Measurements from ENCODE around the gene DYNLL1. TPM values are rescaled to one million over a fixed set of nuclear protein-coding genes. Genes with fewer than 3 reads are reported as not detected.
"Not testable (repeated sequence)": the region's sequence is repeated elsewhere in the genome, so short reads cannot be mapped to it uniquely, and the experiment has no call there.

DYNLL1 gene
- polyA plus RNA-seq (2013, experiment 1 of 2), result 419 TPM
- polyA plus RNA-seq (2013, experiment 2 of 2), result 417 TPM

DNA sequence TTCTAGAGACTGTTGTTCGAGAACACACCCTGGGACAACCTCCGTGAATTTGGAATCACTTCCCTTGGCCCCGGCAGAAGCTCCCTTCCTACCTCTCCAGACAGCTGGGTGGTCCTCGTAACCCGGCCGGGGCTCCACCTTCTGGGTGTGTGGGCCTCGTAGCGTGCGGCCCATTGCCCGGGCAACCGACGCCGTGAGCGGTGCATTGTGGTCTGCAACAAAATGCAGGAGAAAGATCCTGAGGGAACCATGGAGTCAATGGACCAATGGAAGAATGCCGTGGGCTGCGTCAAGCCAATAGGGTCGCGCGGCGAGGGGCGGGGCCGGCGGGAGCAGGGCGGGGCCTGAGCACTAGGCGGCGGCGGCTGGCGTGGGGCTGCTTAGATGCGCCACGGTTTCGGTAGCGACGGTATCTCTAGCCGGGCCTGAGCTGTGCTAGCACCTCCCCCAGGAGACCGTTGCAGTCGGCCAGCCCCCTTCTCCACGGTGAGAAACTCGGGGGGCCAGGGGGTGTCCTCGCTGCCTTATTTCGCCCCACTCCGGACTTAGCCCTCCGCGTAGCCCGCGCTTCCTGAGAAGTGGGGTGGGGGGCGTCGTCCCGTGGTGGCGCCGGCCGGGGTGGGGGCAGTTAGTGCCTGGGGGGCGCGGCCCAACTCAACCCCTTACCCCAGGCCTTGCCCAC lies at the start of gene DYNLL1:
Gene DYNLL1, plus strand, starts transcription at position 383 of the 682 bp plus-strand sequence. CDS start 309 bp downstream, outside the sequence.
- H2BK15ac ChIP-seq (ENCODE audit: low read depth, poor library complexity, severe bottlenecking), result no peak within 1 kb of the TSS
- DNase-seq, result peak; percentile 97
- no peak within 1 kb of the TSS for H2BK5ac ChIP-seq (ENCODE audit: low read depth, low read length, poor library complexity, severe bottlenecking)
- WGBS, result 3% methylated on average over 36 of the region's 53 CpGs
- no peak within 1 kb of the TSS for H4K91ac ChIP-seq (ENCODE audit: low read length)
- H3K27me3 ChIP-seq (ENCODE audit: control insufficient read depth in 1 of 2, insufficient read depth in 1 of 2, low read length in 2 of 2), result no peaks in the 10 kb centered on the region
- H3K36me3 ChIP-seq (ENCODE audit: control insufficient read depth in 1 of 2, insufficient read depth in 2 of 2, low read depth in 1 of 2, low read length in 2 of 2), result peaks cover 8 to 39% of the 10 kb centered on the region in 2 experiments
- H3K14ac ChIP-seq (ENCODE audit: low read length in 2 of 2), result peak within 1 kb of the TSS in 1 of 2 experiments; percentile 96
- H4K8ac ChIP-seq (ENCODE audit: low read length), result no peak within 1 kb of the TSS
- H3K4me2 ChIP-seq (ENCODE audit: low read length, poor library complexity, severe bottlenecking), result peak within 1 kb of the TSS; percentile 78
- H2AK5ac ChIP-seq (ENCODE audit: low read length, severe bottlenecking), result no peak within 1 kb of the TSS
- peak within 1 kb of the TSS in 1 of 2 experiments; percentile 94 for H3K23ac ChIP-seq (ENCODE audit: low read length in 2 of 2)
- H2BK120ac ChIP-seq (ENCODE audit: low read depth, low read length), result peak within 1 kb of the TSS; percentile 13
- H3K4me3 ChIP-seq (ENCODE audit: insufficient read depth in 1 of 2, low read depth in 1 of 2, low read length in 2 of 2), result peak within 1 kb of the TSS; percentile 91 to 96
- H3K18ac ChIP-seq (ENCODE audit: low read depth in 1 of 2, low read length in 2 of 2), result peak within 1 kb of the TSS in 1 of 2 experiments; percentile 93
- H2BK12ac ChIP-seq (ENCODE audit: low read length in 2 of 2), result no peak within 1 kb of the TSS
- H3K27ac ChIP-seq (ENCODE audit: low read length, poor library complexity, severe bottlenecking), result peak within 1 kb of the TSS; percentile 54
- H3K9ac ChIP-seq (ENCODE audit: low read length), result peak within 1 kb of the TSS; percentile 97
- peaks cover 19% of the 10 kb centered on the region for H3K79me1 ChIP-seq (replicated peaks; ENCODE audit: low read length, poor library complexity, severe bottlenecking)
- H2AFZ ChIP-seq (ENCODE audit: low read depth, low read length), result peak within 1 kb of the TSS; percentile 49
- no peaks in the 10 kb centered on the region for H3K4me1 ChIP-seq (ENCODE audit: control insufficient read depth, insufficient read depth, low read depth, low read length)
- peak within 1 kb of the TSS in 1 of 2 experiments; percentile 82 for H3K4ac ChIP-seq (ENCODE audit: low read depth in 1 of 2, low read length in 2 of 2)
- no peaks in the 10 kb centered on the region for H3K9me3 ChIP-seq (ENCODE audit: control insufficient read depth, low read length)

DNA sequence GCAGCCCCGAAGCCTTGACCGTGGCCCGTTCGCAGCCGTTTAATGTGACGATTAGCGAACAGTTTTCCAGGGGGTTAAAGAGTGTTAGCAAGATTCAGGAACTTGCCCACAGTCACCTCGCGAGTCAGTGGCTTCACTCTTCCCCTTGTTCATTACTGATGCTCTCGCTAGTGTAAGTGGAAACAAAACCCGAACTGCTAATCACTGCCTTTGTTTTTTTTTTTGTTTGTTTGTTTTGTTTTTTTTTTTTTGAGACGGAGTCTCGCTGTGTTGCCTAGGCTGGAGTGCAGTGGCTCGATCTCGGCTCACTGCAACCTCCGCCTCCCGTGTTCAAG lies 49.1 kb upstream of the DYNLL1 start:
- H2BK12ac ChIP-seq (ENCODE audit: low read length in 2 of 2); H3K9me3 ChIP-seq (ENCODE audit: control insufficient read depth, low read length); H3K23ac ChIP-seq (ENCODE audit: low read length in 2 of 2); H2BK120ac ChIP-seq (ENCODE audit: low read depth, low read length); H4K91ac ChIP-seq (ENCODE audit: low read length); H3K27me3 ChIP-seq (ENCODE audit: control insufficient read depth in 1 of 2, insufficient read depth in 1 of 2, low read length in 2 of 2); DNase-seq; H3K79me1 ChIP-seq (replicated peaks; ENCODE audit: low read length, poor library complexity, severe bottlenecking); H2BK5ac ChIP-seq (ENCODE audit: low read depth, low read length, poor library complexity, severe bottlenecking); H2BK15ac ChIP-seq (ENCODE audit: low read depth, poor library complexity, severe bottlenecking); H2AK5ac ChIP-seq (ENCODE audit: low read length, severe bottlenecking): not testable (repeated sequence)
- 12% methylated on average over 17 of the region's 17 CpGs for WGBS
- Histone ChIP-seq H3K9ac (ENCODE audit: low read length) (peak overlapping the region; percentile 99), H4K8ac (ENCODE audit: low read length) (peak overlapping the region; percentile 74), H3K4me1 (ENCODE audit: control insufficient read depth, insufficient read depth, low read depth, low read length) (peaks cover 10% of the 10 kb centered on the region), H3K27ac (ENCODE audit: low read length, poor library complexity, severe bottlenecking) (peak overlapping the region; percentile 66), H3K14ac (ENCODE audit: low read length in 2 of 2) (peak overlapping the region in 1 of 2 experiments; percentile 53), H2AFZ (ENCODE audit: low read depth, low read length) (peak overlapping the region; percentile 85), H3K4me3 (ENCODE audit: insufficient read depth in 1 of 2, low read depth in 1 of 2, low read length in 2 of 2) (peak overlapping the region; percentile 73 to 100), H3K4ac (ENCODE audit: low read depth in 1 of 2, low read length in 2 of 2) (peak overlapping the region; percentile 29 to 96), H3K36me3 (ENCODE audit: control insufficient read depth in 1 of 2, insufficient read depth in 2 of 2, low read depth in 1 of 2, low read length in 2 of 2) (peaks cover 21 to 46% of the 10 kb centered on the region in 2 experiments), H3K18ac (ENCODE audit: low read depth in 1 of 2, low read length in 2 of 2) (peak overlapping the region; percentile 16 to 67), H3K4me2 (ENCODE audit: low read length, poor library complexity, severe bottlenecking) (peak overlapping the region; percentile 94)

DNA sequence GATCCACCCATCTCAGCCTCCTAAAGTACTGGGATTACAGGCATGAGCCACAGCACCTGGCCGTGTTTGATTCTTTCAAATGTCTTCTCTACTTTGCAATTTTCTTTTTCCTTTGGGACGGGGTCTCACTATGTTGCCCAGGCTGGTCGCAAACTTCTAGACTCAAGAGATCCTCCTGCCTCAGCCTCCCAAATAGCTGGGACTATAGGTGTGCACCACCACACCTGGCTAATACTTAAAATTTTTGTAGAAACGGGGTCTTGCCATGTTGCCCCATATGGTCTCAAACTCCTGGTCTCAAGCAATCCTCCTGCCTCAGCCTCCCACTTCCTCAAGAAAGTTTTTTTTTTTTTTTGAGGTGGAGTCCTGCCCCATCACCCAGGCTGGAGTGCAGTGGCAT lies 47.9 kb upstream of the DYNLL1 start:
- no peaks in the 10 kb centered on the region for H3K9me3 ChIP-seq (ENCODE audit: control insufficient read depth, low read length)
- no peak overlapping the region for H3K18ac ChIP-seq (ENCODE audit: low read depth in 1 of 2, low read length in 2 of 2)
- H2BK5ac ChIP-seq (ENCODE audit: low read depth, low read length, poor library complexity, severe bottlenecking), result no peak overlapping the region
- no peak overlapping the region for H3K14ac ChIP-seq (ENCODE audit: low read length in 2 of 2)
- peaks cover 10% of the 10 kb centered on the region for H3K4me1 ChIP-seq (ENCODE audit: control insufficient read depth, insufficient read depth, low read depth, low read length)
- DNase-seq, result no peak
- no peak overlapping the region for H2BK12ac ChIP-seq (ENCODE audit: low read length in 2 of 2)
- H2AFZ ChIP-seq (ENCODE audit: low read depth, low read length), result no peak overlapping the region
- H3K27ac ChIP-seq (ENCODE audit: low read length, poor library complexity, severe bottlenecking), result no peak overlapping the region
- H2BK120ac ChIP-seq (ENCODE audit: low read depth, low read length), result no peak overlapping the region
- 98% methylated on average over 4 of the region's 4 CpGs for WGBS
- no peak overlapping the region for H2AK5ac ChIP-seq (ENCODE audit: low read length, severe bottlenecking)
- H3K79me1 ChIP-seq (replicated peaks; ENCODE audit: low read length, poor library complexity, severe bottlenecking), result peaks cover 4% of the 10 kb centered on the region
- no peak overlapping the region for H3K4ac ChIP-seq (ENCODE audit: low read depth in 1 of 2, low read length in 2 of 2)
- no peak overlapping the region for H4K8ac ChIP-seq (ENCODE audit: low read length)
- no peak overlapping the region for H3K4me3 ChIP-seq (ENCODE audit: insufficient read depth in 1 of 2, low read depth in 1 of 2, low read length in 2 of 2)
- peaks cover 23 to 47% of the 10 kb centered on the region in 2 experiments for H3K36me3 ChIP-seq (ENCODE audit: control insufficient read depth in 1 of 2, insufficient read depth in 2 of 2, low read depth in 1 of 2, low read length in 2 of 2)
- no peak overlapping the region for H2BK15ac ChIP-seq (ENCODE audit: low read depth, poor library complexity, severe bottlenecking)
- H3K23ac ChIP-seq (ENCODE audit: low read length in 2 of 2), result no peak overlapping the region
- no peak overlapping the region for H3K4me2 ChIP-seq (ENCODE audit: low read length, poor library complexity, severe bottlenecking)
- H3K27me3 ChIP-seq (ENCODE audit: control insufficient read depth in 1 of 2, insufficient read depth in 1 of 2, low read length in 2 of 2), result no peaks in the 10 kb centered on the region
- no peak overlapping the region for H4K91ac ChIP-seq (ENCODE audit: low read length)
- H3K9ac ChIP-seq (ENCODE audit: low read length), result peak overlapping the region; percentile 99

DNA sequence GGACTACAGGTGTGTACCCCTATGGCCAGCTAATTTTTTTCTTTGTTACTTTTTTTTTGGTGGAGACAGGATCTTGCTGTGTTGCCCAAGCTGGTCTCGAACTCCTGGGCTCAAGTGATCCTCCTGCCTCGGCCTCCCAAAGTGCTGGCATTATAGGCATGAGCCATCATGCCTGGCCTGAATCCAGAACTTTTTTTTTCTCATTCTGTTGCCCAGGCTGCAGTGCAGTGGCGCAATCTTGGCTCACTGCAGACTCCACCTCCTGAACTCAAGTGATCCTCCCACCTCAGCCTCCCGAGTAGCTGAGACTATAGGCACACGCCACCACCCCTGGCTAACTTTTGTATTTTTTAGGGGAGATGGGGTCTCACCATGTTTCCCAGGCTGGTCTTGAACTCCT lies 43.4 kb upstream of the DYNLL1 start:
- H3K4me3 ChIP-seq (ENCODE audit: insufficient read depth in 1 of 2, low read depth in 1 of 2, low read length in 2 of 2); H3K23ac ChIP-seq (ENCODE audit: low read length in 2 of 2); H3K4ac ChIP-seq (ENCODE audit: low read depth in 1 of 2, low read length in 2 of 2); H2BK15ac ChIP-seq (ENCODE audit: low read depth, poor library complexity, severe bottlenecking); H3K4me2 ChIP-seq (ENCODE audit: low read length, poor library complexity, severe bottlenecking); H3K9ac ChIP-seq (ENCODE audit: low read length); H3K4me1 ChIP-seq (ENCODE audit: control insufficient read depth, insufficient read depth, low read depth, low read length); H3K14ac ChIP-seq (ENCODE audit: low read length in 2 of 2); H2BK120ac ChIP-seq (ENCODE audit: low read depth, low read length); H3K27ac ChIP-seq (ENCODE audit: low read length, poor library complexity, severe bottlenecking); DNase-seq; H2BK5ac ChIP-seq (ENCODE audit: low read depth, low read length, poor library complexity, severe bottlenecking); H3K9me3 ChIP-seq (ENCODE audit: control insufficient read depth, low read length); H3K27me3 ChIP-seq (ENCODE audit: control insufficient read depth in 1 of 2, insufficient read depth in 1 of 2, low read length in 2 of 2); H2AK5ac ChIP-seq (ENCODE audit: low read length, severe bottlenecking); H4K8ac ChIP-seq (ENCODE audit: low read length); H2BK12ac ChIP-seq (ENCODE audit: low read length in 2 of 2); H4K91ac ChIP-seq (ENCODE audit: low read length); H2AFZ ChIP-seq (ENCODE audit: low read depth, low read length); H3K18ac ChIP-seq (ENCODE audit: low read depth in 1 of 2, low read length in 2 of 2): not testable (repeated sequence)
- WGBS, result 95% methylated on average over 3 of the region's 5 CpGs
- peaks cover 44 to 70% of the 10 kb centered on the region in 2 experiments for H3K36me3 ChIP-seq (ENCODE audit: control insufficient read depth in 1 of 2, insufficient read depth in 2 of 2, low read depth in 1 of 2, low read length in 2 of 2)
- H3K79me1 ChIP-seq (replicated peaks; ENCODE audit: low read length, poor library complexity, severe bottlenecking), result peaks cover 12% of the 10 kb centered on the region
